Measurements from ENCODE around the gene GJA5. TPM values are rescaled to one million over a fixed set of nuclear protein-coding genes. Genes with fewer than 3 reads are reported as not detected.
"Not testable (repeated sequence)": the region's sequence is repeated elsewhere in the genome, so short reads cannot be mapped to it uniquely, and the experiment has no call there.

GJA5 gene
- total RNA-seq, 2 experiments from 2014 or later, result not detected

GRCh38 chr1:147735423-147735822 is 25.0 kb downstream of the GJA5 start:
- no peak for ATAC-seq (ENCODE audit: low read depth)
- peaks cover 4% of the 10 kb centered on the region for H3K4me1 Mint-ChIP-seq
- no peak for DNase-seq
- H3K36me3 Mint-ChIP-seq, result no peaks in the 10 kb centered on the region
- peaks cover 18% of the 10 kb centered on the region for H3K27me3 Mint-ChIP-seq
- no peak overlapping the region for H3K4me3 Mint-ChIP-seq
- no peak overlapping the region for H3K27ac Mint-ChIP-seq
- H3K9me3 Mint-ChIP-seq, result no peaks in the 10 kb centered on the region
- POLR2A ChIA-PET, result no interaction called here

DNA sequence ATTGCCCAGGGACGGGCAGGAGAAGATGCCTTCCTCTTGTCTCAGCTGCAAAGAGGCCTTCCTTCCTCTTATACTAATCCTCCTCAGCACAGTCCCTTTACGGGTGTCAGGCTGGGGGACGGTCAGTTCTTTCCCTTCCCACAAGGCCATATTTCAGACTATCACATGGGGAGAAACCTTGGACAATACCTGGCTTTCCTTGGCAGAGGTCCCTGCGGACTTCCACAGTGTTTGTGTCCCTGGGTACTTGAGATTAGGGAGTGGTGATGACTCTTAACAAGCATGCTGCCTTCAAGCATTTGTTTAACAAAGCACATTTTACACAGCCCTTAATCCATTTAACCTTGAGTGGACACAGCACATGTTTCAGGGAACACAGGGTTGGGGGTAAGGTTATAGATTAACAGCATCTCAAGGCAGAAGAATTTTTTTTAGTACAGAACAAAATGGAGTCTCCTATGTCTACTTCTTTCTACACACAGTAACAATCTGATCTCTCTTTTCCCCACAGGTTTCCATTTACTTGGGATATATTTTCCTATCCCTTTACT is 26.0 kb downstream of the GJA5 start:
- POLR2A ChIA-PET; H3K36me3 Mint-ChIP-seq; H3K4me3 Mint-ChIP-seq; ATAC-seq (ENCODE audit: low read depth); DNase-seq; H3K27ac Mint-ChIP-seq; H3K4me1 Mint-ChIP-seq; H3K9me3 Mint-ChIP-seq: not testable (repeated sequence)
- H3K27me3 Mint-ChIP-seq, result peaks cover 26% of the 10 kb centered on the region

DNA sequence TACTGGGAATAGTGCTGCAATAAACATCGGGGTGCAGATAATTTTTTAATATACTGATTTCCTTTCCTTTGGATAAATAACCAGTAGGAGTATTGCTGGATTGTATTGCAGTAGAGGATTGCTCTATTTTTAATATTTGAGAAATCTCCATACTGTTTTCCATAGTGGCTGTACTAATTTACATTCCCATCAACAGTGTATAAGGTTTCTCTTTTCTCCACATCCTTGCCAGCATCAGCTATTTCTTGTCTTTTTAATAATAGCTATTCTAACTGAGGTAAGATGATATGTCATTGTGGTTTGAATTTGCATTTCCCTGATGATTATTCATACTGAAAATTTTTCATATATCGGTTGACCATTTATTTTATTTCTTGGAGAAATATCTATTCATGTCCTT is 31.1 kb downstream of the GJA5 start:
- Mint-ChIP-seq H3K9me3 (no peaks in the 10 kb centered on the region), H3K27me3 (peaks cover 32% of the 10 kb centered on the region), H3K4me1 (peaks cover 2% of the 10 kb centered on the region), H3K27ac (no peak overlapping the region), H3K4me3 (no peak overlapping the region), H3K36me3 (no peaks in the 10 kb centered on the region)
- POLR2A ChIA-PET, result no interaction called here
- no peak for ATAC-seq (ENCODE audit: low read depth)
- DNase-seq, result no peak

DNA sequence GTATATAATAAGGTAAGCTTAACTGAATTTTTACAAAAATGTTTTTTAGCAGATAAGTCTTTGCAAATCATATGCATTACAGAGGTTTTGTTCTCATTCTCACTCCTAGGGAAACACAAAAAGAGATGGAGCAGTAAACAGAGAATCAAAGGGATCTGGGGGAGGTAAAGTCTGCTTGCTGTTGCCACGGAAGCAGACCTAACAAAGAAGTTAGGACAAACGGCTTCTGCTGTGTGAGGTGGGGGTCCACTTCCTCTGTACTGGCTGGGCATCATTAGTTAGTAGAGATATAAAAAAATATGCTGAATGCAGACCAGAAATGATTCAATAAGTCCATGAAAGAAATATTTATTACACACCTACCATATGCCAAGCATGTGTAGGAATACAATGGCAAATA is 34.2 kb downstream of the GJA5 start:
- H3K27me3 Mint-ChIP-seq, result peaks cover 30% of the 10 kb centered on the region
- no peak overlapping the region for H3K4me3 Mint-ChIP-seq
- no peak for ATAC-seq (ENCODE audit: low read depth)
- no peak for DNase-seq
- H3K9me3 Mint-ChIP-seq, result no peaks in the 10 kb centered on the region
- no peaks in the 10 kb centered on the region for H3K36me3 Mint-ChIP-seq
- H3K4me1 Mint-ChIP-seq, result peaks cover 3% of the 10 kb centered on the region
- POLR2A ChIA-PET, result no interaction called here
- no peak overlapping the region for H3K27ac Mint-ChIP-seq

DNA sequence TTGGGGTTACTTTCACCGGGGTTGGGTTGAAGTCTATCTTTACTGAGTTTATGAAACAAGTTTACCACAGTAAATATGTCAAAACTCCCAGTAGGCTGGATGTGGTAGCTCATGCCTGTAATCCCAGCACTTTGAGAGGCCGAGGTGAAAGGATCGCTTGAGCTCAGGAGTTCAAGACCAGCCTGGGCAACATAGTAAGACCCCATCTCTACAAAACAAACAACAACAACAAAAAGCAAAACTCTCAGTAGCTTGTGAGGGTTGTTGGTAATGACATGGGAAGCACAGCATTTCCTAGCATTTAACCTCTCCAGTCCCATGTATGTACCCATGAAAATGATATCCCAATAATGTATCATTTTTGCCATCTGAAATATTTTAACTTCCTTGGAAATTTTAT is 34.7 kb downstream of the GJA5 start:
- Mint-ChIP-seq H3K27ac (no peak overlapping the region), H3K27me3 (peaks cover 25% of the 10 kb centered on the region), H3K4me3 (no peak overlapping the region), H3K36me3 (no peaks in the 10 kb centered on the region), H3K4me1 (peaks cover 3% of the 10 kb centered on the region), H3K9me3 (no peaks in the 10 kb centered on the region)
- no peak for ATAC-seq (ENCODE audit: low read depth)
- POLR2A ChIA-PET, result no interaction called here
- no peak for DNase-seq

GRCh38 chr1:147723691-147724323 is 36.6 kb downstream of the GJA5 start:
- POLR2A ChIA-PET, result no interaction called here

DNA sequence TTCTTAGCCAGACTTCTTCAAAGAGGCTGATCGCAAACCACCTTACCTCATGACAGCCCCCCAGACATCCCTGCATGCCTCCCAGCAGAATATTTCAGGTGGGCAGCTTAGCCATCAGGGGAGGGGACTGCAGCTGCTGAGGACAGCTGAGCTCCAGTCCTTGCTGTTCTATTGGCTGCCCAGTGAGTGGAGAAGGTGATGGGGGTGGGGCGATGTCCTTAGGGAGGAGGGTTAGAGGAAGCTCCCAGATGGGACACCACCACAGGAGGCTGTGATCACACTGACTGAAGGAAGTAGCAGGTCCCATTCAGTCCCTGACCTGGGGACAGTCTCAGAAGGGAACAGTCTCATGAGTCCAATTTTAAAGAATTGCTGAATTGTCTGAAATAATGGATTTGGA is 38.3 kb downstream of the GJA5 start:
- Mint-ChIP-seq H3K9me3 (peaks cover 9% of the 10 kb centered on the region), H3K36me3 (peaks cover 1% of the 10 kb centered on the region), H3K27me3 (peaks cover 9% of the 10 kb centered on the region), H3K4me3 (no peak overlapping the region), H3K27ac (no peak overlapping the region), H3K4me1 (peaks cover 1% of the 10 kb centered on the region)
- POLR2A ChIA-PET, result no interaction called here
- no peak for DNase-seq
- no peak for ATAC-seq (ENCODE audit: low read depth)

More at GRCh38 chr1:147723691-147724323, 36.6 kb downstream of the GJA5 start:
- ATAC-seq (ENCODE audit: low read depth) (no peak), DNase-seq (no peak)
- H3K9me3 Mint-ChIP-seq, result peaks cover 8% of the 10 kb centered on the region
- H3K27ac Mint-ChIP-seq, result no peak overlapping the region
- no peak overlapping the region for H3K4me3 Mint-ChIP-seq
- peaks cover 13% of the 10 kb centered on the region for H3K27me3 Mint-ChIP-seq
- H3K4me1 Mint-ChIP-seq, result peaks cover 1% of the 10 kb centered on the region
- peaks cover 1% of the 10 kb centered on the region for H3K36me3 Mint-ChIP-seq

DNA sequence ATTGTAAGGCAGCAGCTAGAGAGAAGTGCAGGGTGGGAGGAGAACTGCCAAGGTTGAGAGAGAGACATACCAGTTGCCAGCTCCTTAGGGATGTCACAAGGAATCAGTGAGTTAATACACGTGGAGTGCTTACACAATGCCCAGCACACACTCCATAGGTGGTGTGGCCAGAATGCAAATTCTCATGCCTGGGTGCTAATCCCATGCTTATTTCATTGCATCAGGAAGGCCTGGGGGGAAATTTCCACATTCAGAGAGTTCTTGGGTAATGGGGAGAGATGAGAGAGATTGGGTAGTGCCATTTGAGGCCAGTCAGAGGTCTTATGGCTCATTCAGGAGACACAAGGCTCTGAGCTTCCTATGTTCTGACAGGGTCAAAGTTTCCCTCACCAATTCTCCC is 38.7 kb downstream of the GJA5 start:
- no peak overlapping the region for H3K27ac Mint-ChIP-seq
- no peak for ATAC-seq (ENCODE audit: low read depth)
- no peak for DNase-seq
- peaks cover 9% of the 10 kb centered on the region for H3K27me3 Mint-ChIP-seq
- H3K4me1 Mint-ChIP-seq, result peaks cover 1% of the 10 kb centered on the region
- peaks cover 9% of the 10 kb centered on the region for H3K9me3 Mint-ChIP-seq
- H3K36me3 Mint-ChIP-seq, result peaks cover 1% of the 10 kb centered on the region
- POLR2A ChIA-PET, result no interaction called here
- H3K4me3 Mint-ChIP-seq, result no peak overlapping the region

- ATAC-seq (ENCODE audit: low read depth) (no peak), DNase-seq (no peak)
- POLR2A ChIA-PET, result no interaction called here
- Mint-ChIP-seq H3K27ac (no peak overlapping the region), H3K9me3 (peaks cover 9% of the 10 kb centered on the region), H3K4me1 (peaks cover 1% of the 10 kb centered on the region), H3K27me3 (peaks cover 9% of the 10 kb centered on the region), H3K4me3 (no peak overlapping the region), H3K36me3 (peaks cover 1% of the 10 kb centered on the region)
Observed at GRCh38 chr1:147720557-147720956, 39.8 kb downstream of the GJA5 start.

GRCh38 chr1:147719711-147720225 is 40.6 kb downstream of the GJA5 start:
- Mint-ChIP-seq H3K36me3 (peaks cover 1% of the 10 kb centered on the region), H3K27me3 (peaks cover 16% of the 10 kb centered on the region), H3K4me3 (no peak overlapping the region), H3K27ac (no peak overlapping the region), H3K9me3 (peaks cover 9% of the 10 kb centered on the region), H3K4me1 (peaks cover 1% of the 10 kb centered on the region)
- DNase-seq (no peak), ATAC-seq (ENCODE audit: low read depth) (no peak)
- POLR2A ChIA-PET, result no interaction called here

DNA sequence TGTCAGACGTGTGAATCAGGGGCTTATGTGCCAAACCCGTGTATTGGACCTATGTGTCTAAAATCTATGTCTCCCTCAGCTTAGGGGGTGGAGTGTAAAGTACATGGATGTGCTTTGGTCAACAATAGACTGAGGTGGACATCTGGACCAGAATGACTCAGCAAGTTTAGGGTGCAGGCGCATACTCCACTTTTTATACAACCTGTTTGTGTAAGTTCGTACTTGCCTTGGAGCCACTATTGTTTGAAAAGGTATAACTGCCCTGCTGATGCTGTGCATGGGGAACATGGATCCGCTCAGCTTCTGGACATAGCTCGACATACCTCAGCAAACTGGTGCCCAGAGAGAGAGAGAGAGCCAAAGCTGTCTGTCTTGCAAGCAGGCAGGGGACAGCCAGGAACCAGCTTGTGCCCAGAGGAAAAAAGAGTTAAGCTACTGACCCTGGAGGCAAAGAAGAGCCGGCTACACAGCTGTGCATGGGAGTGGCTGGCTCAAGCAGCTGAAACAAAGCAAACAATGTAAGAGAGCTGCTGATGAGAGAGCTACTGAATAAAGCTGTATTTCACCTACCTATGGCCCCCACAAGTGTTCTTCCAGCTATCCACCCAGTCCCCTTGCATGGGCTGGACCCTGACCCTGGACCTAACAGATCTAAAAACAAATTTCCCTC is 41.2 kb downstream of the GJA5 start:
- no peak overlapping the region for H3K4me3 Mint-ChIP-seq
- POLR2A ChIA-PET, result no interaction called here
- H3K27ac Mint-ChIP-seq, result no peak overlapping the region
- peaks cover 1% of the 10 kb centered on the region for H3K36me3 Mint-ChIP-seq
- DNase-seq, result no peak
- H3K27me3 Mint-ChIP-seq, result peaks cover 21% of the 10 kb centered on the region
- ATAC-seq (ENCODE audit: low read depth), result no peak
- peaks cover 1% of the 10 kb centered on the region for H3K4me1 Mint-ChIP-seq
- peaks cover 9% of the 10 kb centered on the region for H3K9me3 Mint-ChIP-seq

GRCh38 chr1:147717706-147718097 is 42.7 kb downstream of the GJA5 start:
- Mint-ChIP-seq H3K9me3 (peaks cover 9% of the 10 kb centered on the region), H3K36me3 (peaks cover 1% of the 10 kb centered on the region), H3K27ac (no peak overlapping the region), H3K27me3 (peaks cover 19% of the 10 kb centered on the region), H3K4me1 (no peaks in the 10 kb centered on the region), H3K4me3 (no peak overlapping the region)
- ATAC-seq (ENCODE audit: low read depth), result no peak
- POLR2A ChIA-PET, result interaction anchor here (0.6 kb wide), 1 partner anchor 20 kb away, joined by 4 read pairs; no protein-coding TSS in a partner anchor
- no peak for DNase-seq

DNA sequence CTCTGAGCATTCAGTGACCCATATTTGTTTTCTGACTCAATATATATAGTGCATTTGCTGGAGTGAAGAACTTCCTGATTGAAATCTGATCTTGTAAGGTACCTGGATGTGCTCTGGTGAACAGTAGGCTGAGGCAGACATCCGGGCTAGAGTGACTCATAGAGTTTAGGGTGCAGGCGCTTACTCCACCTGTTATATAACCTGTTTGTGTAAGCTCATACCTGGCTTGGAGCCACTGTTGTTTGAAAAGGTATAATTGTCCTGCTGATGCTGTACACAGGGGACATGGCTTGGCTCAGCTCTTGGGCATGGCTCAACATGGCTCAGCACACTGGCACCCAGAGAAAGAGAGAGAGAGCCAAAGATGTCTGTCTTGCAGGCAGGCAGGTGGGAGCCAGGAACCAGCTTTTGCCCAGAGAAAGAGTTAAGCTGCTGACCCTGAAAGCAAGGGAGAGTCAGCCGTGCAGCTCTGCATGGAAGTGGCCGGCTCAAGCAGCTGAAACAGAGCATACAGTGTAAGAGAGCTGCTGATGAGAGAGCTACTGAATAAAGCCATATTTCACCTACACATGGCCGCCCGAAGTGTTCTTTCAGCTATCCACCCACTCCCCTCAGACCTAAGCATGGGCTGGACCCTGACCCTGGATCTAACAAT is 43.2 kb downstream of the GJA5 start:
- ATAC-seq (ENCODE audit: low read depth) (no peak), DNase-seq (no peak)
- peaks cover 16% of the 10 kb centered on the region for H3K27me3 Mint-ChIP-seq
- H3K4me1 Mint-ChIP-seq, result no peaks in the 10 kb centered on the region
- H3K27ac Mint-ChIP-seq, result no peak overlapping the region
- H3K4me3 Mint-ChIP-seq, result no peak overlapping the region
- H3K9me3 Mint-ChIP-seq, result peaks cover 9% of the 10 kb centered on the region
- POLR2A ChIA-PET, result interaction anchor here (0.6 kb wide), 1 partner anchor 19 kb away, joined by 4 read pairs; no protein-coding TSS in a partner anchor
- peaks cover 1% of the 10 kb centered on the region for H3K36me3 Mint-ChIP-seq
